T-helper 1 cell treated with Interleukin-12 subunit alpha and Interleukin-12 subunit beta and Interleukin-4 antibody, amounts not matched to agents 30 ng/mL and 1 ng/mL, for 36 hours (primary cell): ENCODE measurements around the gene CDX1. TPM values are rescaled to one million over a fixed set of nuclear protein-coding genes. Genes with fewer than 3 reads are reported as not detected.

ENCODE experiments used
- intact Hi-C: fragments of 100-400 bp; cut with micrococcal nuclease; formaldehyde crosslinking; loops from one replicate; pipeline ENCODE4 v1.15.1; 2024
- total RNA-seq: library from RNA; stranded (reverse); gene quantifications from 2 replicates; pipeline ENCODE4 v1.2.3, GENCODE V29; 2022

Gene CDX1
- total RNA-seq, 1 donor from 2014 or later, result not detected

DNA sequence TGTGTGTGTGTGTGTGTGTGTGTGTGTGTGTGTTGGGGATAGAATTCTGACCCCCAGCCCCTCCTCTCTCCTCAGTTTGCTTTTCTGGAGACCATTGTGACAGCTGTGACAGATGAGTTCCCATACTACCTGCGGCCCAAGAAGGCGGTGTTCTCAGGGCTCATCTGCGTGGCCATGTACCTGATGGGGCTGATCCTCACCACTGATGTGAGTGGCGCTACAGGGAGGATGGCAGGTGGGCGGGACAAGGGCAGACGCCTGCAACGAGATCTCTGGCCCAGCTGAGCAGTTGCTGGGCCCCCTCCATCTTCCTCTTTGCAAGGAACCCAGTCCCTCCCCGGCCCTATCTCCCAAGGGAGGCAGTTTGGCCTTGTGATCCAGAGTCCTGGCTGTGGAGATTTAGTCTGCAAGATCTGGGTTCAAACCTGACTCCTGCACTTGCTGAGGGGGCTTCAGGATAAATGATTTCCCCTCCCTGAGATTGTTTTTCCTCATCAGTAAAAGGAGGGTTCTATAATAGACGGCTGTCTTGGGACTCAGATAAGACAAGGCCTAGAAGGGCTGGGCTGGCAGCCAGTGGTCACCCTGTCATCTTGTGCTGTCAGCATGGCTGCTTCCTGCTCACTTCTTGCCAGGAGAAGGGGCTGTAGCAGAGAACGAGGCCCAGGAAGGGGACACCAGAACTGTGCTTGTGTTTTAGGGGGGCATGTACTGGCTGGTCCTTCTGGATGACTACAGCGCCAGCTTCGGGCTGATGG, 37.4 kb downstream of the CDX1 start:
- intact Hi-C loops, result no loop called here

DNA sequence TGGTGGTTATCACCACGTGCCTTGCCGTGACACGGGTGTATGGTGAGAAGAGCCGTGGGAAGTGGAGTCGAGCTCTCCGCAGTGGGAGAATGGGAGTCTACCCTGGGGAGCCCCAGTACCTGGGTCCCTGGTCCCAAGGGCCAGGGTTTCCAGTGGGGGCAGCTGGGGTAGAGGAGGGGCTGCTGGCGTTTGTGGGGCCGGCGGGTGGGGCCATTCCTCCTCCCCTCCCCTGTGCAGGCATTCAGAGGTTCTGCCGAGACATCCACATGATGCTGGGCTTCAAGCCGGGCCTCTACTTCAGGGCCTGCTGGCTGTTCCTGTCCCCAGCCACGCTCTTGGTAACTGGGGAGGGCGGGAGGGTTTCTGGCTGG, 38.0 kb downstream of the CDX1 start:
- intact Hi-C loops, result no loop called here

DNA sequence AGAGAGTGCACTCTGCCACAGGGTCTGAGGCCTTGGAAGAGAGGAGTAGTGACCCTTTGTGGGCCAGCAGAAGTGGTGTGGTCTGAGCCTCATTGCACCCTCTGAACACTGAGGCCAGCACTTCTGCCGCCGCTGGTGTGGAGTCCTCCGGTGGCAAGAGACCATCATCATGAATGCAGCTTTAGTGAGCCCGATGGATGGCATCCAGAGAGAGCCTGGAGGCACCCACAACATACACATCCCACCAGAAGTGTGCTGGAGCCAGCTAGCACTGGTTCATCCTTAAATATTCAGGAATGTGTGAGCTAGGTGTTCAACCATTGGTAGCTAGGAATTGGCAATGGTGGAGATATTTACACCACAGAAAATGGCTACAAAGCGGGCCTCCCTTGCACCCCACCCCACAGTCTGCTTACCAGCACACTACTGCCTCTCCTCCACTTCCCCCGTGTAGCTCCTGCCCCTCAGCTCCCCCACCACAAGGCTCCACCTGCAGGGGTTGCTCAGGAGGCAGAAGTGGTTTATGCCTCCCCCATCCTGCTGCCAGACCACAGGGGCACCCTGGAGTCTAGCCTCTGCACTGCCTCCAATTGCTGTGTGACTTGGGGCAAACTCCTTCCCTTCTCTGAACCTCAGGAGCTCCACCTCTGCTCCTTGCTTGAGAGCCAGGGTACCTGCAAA, 39.7 kb downstream of the CDX1 start:
- intact Hi-C loops, result no loop called here

DNA sequence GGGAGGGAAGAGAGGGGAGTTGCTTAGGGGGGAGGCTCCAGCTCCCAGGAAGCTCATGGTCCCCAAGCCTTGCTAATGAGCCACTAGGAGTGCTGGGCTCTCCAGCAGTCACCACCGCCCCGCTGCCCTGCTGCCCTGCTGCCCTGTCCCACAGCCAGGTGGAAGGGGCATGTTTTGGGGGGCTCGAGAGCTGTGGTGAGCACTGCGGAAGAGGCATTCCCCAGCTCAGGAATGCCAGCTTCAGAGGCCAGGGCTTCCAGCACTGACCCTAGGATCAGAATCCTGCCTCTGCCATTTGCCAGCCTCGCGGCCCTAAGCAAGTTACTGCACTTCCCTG, 40.2 kb downstream of the CDX1 start:
- intact Hi-C loops, result no loop called here

DNA sequence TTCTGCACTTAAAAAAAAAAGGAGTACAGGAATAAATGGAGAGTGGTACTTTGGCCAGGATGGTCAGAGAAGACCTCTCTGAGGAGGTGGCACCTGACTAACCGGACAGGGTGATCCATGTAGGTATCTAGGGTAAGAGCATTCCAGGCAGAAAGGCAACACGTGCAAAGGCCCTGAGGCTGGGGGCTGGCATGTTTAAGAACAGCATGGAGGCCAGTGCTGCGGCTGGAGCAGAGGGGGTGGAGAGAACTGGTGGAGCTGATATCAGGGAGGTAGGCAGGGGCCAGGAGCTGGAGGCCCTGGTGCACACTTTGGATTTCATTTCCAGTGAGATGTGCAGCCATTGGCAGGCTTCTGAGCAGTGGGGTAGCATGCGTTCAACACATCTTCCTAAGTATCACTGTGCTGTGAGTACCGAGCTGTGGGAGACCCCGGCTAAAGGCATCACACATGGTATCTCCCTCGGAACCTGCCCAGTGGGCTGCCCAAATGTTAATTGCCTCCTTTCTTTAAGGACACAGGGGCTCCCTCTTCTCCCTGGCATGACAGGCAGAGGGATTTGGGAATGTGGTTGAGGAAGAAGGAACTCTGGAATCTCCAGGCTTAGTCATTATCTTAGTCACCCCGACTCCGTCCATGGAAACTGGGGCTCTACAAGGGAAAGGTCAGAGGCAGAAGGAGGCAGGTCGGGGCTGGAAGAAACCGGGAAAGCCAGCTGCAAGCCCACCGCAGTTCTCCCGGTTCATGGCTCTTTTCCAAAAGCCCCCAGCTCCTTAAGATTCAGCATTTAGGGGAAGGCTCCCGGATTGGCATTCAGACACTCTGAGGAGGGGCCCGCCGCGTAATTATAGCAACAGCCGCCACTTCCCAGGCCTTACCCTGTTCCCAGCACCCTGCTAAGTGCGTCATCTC, 41.9 kb downstream of the CDX1 start:
- intact Hi-C loops, result no loop called here

DNA sequence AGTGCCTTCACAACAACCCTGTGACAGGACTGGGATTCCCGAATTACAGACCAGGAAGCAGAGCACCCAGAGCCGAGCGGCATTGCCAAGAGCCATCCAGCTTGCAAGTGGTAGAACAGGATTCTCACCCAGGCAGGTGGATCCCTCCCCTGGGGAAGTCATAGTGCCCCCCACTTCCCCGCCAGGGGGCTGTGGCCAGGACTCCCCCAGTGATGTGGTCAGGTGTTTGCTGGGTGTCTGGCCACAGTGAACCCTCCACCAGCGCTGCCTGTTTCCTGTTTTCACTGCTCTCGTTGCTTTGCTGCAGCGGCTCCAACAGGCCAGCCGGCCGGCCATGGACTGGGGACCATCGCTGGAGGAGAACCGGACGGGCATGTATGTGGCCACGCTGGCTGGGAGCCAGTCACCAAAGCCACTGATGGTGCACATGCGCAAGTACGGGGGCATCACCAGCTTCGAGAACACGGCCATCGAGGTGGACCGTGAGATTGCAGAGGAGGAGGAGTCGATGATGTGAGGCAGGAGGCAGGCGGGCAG, 42.6 kb downstream of the CDX1 start:
- intact Hi-C loops, result no loop called here

DNA sequence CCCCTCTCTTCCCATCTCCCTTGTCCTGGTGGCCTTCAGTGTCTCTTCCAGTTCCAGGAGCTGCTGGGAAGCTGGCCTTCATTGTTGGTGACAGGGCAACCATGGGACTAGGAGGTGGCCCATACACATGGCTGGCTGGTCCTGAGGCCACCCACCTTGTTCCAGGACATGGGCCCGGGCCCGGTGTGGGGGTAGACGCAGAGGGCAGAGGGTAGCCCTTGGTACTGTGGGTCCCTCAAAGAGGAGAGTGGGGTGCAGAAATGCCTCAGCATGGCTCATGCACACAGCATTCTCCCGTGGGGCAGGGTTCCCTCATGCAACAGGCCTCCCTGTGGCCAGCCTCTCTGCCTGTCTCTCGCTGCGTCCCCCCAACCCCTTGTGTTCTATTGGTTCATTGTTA, 44.1 kb downstream of the CDX1 start:
- intact Hi-C loops, result no loop called here

DNA sequence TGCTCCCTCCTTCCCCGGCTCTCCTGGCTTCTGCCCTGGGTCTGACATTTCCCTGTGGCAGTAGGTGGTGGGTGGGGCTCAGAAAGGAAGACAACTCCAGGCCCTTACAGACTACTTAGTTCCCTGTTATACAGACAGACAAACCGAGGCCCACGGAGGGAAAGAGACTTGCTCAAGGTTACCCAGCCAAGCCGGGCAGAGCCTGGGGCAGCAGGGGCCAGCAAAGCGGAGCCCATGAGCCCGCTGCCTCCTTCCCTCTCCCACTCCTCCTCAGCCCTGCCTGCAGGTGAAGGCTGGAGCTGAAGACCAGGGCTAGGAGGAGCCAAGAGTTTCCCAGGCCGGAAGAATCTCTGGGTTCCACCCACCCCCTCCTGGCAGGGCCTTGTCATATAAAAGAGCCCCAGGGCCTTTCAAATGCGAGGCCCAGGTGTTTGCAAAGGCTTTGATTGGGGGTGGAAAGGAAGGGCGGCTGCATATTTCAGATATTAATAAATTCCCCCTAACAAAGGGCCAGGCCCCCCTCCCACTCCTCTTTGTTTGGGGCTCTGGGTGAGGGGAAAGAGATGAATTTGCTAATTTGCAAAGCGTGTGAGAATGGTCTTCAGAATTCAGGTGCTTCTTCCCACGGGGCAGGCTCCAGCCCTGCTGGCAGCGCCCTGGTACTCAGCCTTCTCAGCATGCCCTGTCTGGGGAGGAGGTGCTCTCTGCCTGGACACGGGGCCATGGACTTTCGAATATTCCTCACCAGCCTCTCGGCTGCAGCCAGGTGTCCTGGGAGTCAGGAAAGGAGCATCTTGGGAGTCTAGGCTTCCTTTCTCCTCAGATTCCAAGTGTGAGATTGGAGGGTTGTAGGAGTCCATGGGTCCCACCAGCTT, 44.8 kb downstream of the CDX1 start:
- intact Hi-C loops, result no loop called here

DNA sequence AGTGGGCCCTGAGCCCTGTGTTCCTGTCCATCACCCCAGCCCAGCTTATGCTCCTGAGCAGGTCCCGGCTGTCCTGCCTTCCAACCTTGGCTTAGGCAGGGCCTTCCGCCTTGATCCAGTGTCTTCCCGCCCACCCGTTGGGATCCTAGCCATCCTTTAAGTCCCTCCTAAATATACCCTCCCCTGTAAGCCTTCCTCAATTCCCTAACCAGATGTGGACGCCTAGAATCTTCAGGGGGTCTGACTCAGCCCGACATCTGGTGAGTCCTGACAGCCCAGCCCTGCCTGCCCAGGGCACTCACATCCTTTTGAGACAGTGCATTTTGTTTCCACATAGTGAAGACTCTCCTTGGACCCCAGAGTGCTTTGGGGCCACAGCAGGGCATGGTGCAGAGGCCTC, 47.0 kb downstream of the CDX1 start:
- intact Hi-C loops, result no loop called here

DNA sequence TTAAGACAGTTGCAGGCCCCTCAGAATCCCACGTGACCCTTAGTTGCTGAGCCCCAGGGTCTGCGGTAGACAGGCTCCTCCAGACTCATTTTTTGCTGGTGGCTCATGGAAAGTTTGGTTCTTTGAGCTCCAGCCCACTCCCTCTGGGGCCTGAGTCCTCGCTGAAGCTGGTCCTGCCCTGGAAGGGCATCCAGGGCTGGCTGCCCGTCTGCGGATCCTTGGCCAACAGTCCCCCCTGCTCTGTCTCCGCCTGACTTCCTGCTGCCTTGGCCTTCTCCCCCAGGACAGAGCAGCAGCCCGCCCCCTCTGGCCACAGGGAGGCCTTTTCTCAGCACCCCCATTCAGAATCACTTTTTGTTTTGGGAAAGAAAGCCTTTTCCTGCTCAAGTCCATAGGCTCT, 47.7 kb downstream of the CDX1 start:
- intact Hi-C loops, result no loop called here

DNA sequence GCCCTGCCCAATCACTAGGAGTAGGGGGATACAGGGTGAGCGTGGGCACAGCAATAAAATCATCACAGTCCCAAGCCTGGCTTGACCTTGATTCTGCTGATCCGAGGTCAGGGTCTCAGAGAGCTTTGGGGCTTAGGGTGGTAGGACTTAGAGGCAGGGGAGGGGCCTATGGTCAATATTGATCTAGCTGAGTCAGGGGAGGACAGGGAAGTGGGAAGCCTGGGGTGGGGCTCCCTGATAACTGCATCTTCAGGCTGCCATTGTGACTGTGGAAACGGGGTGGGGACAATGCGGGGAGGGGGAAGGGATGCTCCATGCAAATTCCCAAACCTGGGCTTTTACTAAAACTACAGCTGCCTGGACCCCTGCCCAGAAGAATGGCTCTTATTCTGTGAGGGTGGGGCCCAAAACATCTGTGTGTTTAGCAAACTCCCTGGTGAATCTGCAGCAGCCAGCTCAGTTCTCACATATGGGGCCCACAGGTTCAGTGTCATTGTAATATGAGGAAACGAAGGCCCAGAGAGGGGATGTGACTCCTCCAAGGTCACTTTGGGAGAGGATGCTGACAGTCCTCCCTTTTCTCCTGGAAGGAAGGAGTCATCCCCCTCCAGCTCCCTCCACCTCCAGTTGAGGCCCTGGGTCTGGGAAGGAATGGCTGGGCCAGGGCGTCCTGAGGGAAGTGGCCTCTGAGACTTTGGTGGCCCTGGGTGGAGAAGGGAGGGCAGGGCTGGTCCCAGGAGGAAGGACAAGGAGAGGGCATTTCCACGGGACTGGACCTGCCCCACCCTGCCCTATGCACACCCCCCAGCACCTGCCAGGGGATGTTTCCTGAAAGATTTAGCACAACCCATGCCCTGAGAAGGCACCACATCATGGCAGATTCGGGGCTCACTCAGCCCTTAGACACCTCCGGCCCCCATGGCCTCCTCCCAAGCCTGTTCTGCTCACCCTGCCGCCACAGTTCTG, 49.7 kb downstream of the CDX1 start:
- intact Hi-C loops, result loop anchor here (5.0 kb wide), 1 partner anchor 179 kb away; no protein-coding TSS in a partner anchor

DNA sequence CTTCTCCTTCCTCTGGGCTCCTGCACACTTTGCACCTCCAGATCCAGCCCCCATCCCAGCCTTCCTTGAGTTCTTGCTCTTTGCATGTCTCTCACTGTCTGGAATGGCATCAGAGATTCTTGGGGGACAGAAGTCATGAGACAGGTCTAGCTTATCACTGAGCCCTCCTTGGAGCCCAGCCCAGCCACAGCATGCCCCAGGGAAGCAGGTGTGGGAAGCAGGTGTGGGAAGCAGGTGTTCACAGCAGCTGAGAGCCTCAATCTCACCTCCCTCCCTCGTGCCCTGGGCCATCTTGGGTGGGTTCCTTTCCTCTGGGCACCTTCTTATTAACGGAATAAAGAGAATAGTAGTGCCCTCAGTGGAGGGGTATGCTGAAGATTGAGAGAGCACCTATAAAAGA, 50.5 kb downstream of the CDX1 start:
- intact Hi-C loops, result loop anchor here (5.0 kb wide), 1 partner anchor 180 kb away; no protein-coding TSS in a partner anchor

DNA sequence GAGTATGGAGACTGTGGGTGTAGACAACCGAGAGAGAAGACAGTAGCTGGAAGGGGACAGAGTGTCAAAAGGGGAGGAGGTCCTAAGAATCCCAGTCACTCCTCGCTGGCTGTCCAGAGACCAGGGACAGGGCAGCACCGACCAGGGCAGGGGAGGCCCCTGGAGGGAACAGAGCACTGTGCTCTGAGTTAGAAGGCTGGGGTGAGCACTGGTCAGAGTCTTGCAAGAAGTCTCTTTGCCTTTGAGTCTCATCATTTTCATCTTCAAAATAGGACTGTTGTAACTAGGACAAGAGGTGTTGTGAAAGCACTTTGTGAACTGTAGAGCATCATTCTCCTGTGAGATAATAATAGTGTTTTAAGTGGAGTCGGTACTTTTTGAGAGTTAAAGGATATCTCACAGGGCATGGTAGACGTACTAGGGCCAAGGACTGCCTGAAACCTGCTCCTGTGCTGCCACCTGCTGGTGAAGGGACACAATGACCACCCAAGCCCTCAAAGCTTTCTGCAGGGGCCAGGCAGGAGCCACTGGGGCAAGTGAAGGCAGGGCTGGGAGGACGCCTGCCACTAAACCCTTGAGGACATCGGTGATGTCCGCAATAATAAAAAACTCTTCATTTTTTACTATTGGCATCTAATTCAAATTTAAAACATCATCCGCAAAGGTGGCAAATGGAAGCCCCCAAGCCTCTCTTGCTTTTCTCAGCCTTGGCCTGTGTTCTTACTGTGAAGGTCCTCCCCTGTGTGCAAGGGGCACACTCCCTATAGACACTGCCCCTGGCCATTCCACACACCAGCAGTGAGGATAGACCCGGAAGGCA, 51.5 kb downstream of the CDX1 start:
- intact Hi-C loops, result loop anchor here (1.0 to 5.0 kb wide), 8 partner anchors 57 to 582 kb away; no protein-coding TSS in a partner anchor

DNA sequence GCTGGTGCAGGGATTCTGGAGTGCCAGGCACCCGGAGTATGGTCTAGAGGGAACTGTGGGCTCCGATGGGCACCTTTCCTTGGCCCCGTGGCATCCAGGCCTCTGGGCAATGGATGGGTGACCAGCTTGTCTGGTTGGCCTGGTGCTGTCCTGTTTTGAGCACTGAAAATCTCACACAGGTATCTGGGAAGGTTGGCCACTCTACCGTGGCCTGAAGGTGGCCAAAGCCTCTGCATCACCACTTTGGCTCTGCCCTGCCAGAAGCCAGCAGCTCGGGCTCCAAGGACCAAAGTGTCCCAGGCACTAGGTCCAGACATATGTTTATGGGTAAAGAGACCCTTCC, 52.1 kb downstream of the CDX1 start:
- intact Hi-C loops, result loop anchor here (1.0 to 5.0 kb wide), 8 partner anchors 57 to 582 kb away; no protein-coding TSS in a partner anchor

DNA sequence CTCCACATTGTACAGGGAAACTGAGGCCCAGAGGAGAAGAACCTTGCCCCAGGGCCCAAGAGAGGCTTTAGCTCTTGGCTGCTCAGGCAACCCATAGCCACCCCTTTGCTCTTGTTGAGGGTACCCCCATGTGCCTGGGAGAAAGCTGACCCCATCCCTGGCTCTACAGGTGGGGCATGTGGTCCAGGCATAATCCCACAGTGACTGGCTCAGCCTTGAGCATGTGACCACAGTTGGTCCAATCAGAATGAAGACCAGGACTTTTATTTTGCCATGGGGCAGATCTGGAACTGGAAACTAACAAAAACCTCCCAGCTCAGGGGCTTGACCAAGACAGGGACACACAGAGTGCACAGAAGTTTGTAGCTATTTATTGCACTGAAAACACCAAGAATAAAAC, 52.6 kb downstream of the CDX1 start:
- intact Hi-C loops, result loop anchor here (5.0 kb wide), 1 partner anchor 182 kb away; no protein-coding TSS in a partner anchor

DNA sequence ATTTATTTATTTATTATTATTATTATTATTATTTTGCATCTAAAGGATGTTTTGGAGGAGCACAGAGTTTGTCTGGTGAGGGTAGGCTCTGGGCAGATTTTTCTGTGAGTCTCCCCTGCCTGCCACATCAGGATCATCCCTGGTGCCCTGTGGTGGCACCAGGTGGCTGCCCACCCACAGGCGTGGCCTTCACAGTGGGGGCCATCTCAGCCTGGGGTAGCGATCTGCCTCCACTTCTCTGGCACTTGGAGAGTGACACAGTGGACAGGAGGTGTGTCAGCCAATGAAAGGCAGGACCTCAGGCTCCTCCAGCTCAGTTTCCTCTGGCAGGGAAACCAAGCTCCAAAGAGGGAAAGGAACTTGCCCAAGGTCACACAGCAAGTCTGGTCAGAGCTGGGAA, 53.3 kb downstream of the CDX1 start:
- intact Hi-C loops, result loop anchor here (5.0 kb wide), 1 partner anchor 183 kb away; no protein-coding TSS in a partner anchor

DNA sequence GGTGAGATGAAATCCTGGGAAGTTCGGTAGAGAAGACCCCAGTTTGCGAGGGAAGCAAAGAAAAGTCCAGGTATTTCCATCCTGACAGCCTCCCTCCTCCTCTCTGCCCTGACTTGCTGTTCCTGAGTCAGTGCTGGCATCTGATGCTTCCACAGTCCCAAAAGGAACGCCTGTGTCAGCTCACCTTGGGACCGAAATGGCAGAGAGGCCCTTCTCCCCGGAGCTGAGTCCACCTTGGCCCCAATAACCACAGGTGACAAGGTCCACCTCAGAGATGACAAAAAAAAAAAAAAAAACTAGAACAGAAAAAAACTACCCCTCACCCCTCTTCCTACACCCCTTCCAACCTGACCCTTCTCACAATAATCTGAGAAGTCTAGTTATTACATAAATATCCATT, 54.9 kb downstream of the CDX1 start:
- intact Hi-C loops, result no loop called here

DNA sequence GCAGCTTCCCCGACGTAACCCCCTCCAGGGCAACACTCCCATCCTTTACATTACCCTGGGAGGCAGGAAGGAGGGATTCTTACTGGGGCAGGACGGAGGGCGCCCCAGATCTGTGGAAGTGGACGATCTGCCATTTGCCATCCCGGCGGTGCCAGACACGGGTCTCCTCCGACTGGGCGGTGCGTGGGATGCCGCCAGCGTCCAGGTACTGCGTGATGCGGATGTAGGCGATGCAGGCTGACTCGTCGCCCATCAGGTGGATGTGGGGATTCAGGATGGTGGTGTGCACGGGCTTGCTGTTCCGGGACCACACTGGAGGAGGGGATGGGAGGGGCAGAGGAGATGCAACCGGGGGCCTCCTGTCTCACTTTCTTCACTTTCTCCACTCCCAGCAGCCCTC, 56.3 kb downstream of the CDX1 start:
- intact Hi-C loops, result no loop called here

DNA sequence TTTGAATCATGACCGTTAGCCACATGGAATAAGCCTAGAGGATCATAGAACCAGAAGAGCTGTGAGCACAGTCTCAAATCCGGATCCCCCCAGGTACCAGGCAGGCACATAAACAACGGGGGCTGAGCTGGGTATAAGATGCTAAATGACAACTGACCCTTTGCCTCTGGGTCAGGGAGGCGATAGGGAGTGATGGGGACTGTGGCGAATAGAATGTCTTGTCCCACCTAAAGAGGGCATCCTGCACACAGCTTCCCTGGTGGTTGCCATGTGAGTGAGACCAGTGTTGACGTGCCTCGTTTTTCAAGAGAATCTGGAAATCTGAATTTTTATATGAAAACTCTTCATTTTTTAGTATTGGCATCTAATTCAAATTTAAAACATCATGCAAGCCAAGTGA, 56.9 kb downstream of the CDX1 start:
- intact Hi-C loops, result no loop called here
